ENCODE results near the gene TP53I3.
A peak's percentile ranks its signal among the peaks of the same experiment; 100 is the strongest.
"Not testable (repeated sequence)": the region's sequence is repeated elsewhere in the genome, so short reads cannot be mapped to it uniquely, and the experiment has no call there.

The TP53I3 gene, protein sequence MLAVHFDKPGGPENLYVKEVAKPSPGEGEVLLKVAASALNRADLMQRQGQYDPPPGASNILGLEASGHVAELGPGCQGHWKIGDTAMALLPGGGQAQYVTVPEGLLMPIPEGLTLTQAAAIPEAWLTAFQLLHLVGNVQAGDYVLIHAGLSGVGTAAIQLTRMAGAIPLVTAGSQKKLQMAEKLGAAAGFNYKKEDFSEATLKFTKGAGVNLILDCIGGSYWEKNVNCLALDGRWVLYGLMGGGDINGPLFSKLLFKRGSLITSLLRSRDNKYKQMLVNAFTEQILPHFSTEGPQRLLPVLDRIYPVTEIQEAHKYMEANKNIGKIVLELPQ

DNA sequence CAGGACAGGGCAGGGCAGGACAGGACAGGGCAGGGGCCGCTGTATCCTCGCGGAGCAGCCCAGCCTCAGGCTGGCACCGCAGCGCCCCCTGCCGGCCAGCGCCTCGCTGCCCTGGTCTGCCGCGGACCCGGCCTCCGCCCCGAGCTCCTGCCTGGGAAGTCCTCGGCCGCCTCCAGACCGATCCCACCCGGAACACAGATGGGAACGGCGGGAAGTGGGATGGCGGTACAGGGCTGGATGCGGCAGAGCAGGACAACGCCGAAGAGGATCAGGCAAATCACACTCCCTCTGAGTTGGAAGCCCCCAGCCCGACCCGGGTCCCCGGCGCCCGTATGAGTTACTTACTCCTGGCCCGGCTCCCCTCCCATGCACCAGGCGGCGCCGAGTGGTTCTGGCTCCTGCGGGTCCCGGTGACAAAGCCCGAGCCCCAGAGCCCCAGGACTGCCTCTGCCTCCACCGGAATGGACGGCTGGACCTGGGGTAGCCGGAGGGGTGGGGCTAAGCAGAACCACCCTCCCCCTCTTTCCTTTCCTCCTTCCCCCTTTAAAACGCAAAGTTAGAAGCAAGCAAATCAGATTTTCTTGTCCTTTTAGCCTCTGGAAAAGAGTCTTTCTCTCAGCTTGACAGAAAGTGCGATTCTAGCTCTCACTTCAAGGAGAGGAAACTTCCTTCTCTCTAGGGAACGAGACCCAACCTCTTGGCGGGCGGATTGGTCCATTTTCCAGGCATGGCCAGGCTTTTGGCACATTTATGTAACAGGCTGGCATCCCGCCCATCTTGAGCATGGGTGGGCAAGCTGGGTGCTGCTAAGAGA lies at the start of gene TP53I3:
Gene TP53I3 (minus strand): TSS at position 449 of the 814 bp plus-strand sequence. CDS start 508 bp downstream, outside the sequence.
- peak; percentile 80 for DNase-seq

DNA sequence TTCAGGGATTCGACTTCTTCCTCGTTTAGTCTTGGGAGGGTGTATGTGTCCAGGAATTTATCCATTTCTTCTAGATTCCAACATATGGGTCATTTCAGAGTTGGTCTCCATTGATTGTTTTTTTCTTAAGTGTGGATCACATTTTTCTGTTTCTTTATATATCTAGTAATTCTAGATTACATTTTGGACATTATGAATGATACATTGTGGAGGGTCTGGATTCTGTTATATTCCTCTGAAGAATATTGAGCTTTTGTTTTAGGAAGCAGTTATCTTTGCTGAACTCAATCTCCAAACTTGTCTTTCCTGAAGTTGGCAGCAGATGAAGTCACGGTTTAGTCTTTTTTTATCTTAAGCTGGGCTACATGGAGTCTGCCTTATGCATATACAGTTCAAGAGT lies 47.9 kb upstream of the TP53I3 start:
- DNase-seq = no peak

DNA sequence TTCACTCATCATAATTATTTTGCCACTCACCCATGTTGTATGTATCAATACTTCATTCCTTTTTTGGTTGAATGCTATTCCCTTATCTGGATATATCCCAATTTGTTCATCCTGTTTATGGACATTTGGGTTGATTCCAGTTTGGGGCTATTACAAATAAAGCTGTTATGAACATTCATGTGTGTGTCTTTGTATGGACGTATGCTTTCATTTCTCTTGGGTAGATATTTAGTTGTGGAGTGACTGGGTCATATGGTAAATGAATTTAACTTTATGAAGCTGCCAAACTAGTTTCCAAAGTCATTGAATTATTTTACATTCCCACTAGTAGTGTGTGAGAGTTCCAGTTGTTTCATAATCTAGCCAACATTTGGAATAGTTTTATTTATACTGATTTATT lies 41.3 kb upstream of the TP53I3 start:
- DNase-seq = no peak

DNA sequence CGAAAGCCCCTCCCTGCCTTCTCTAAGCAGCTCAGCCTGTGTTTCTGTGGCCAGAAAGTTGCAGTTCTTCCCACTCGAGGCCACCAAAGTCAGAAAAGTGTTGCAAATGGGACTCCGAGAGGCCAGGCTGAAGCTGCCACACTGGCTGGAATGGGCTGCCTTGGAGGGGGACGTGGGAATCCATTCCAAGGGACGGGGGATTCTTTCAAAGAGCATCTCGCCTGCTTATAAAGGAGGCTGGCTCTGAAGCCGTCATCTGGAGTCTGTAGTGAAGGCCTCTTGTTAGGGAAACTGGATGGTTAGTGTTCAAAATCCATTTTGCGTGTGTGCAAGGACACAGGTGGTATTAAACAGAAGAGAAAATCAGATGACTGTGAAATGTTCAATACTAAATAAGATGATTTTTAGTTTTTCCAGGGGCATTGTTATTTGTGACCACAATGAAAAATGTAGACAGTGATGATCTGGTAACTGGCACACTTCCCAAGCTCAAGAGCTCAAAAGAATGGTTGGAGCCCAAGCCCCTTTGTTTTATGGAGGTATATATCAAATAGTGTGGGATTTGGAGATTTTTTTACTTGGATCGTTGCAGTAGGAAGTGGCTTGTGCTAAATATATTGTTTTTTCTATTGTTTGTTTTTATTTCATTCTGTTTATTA lies 39.4 kb upstream of the TP53I3 start:
- no peak for DNase-seq

DNA sequence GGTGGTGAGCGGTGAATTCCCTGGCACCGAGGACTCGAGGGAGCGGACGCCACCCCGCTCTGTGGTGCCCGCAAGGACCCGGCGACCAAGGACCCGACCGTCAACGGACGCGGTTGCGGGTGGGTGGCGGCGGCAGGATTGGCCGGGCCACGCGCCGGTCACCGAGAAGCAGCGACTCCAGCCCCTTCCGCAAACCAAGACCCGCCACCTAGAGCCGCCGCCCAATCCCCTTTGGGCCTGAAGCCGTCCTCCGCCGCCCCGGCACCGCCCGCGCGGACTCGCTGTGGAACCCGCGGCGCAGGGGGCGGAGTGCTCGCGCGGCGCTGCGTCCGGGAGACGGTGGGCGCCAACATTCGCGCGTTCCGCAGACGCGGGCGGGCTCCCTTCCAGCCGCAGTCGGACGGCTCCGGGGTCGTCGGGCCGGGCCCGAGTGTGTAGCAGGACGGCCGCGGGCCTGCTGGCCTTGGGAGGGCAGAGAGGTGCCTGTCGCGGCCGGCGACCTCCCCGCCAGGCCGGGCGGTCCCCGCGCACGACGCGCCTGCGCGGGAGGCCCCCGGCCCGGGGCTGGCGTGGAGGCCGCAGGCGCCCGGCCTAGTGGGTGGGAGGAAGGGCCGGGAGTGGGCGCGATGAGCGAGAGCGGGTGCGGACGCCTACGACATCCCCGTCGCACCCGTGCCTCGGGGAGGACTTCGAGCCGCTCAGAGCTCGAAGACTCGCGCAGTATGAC lies 38.7 kb upstream of the TP53I3 start, which contains the start of the genes FAM228B and PFN4:
Gene FAM228B (plus strand): TSS at position 275 of the 727 bp plus-strand sequence. CDS start 893 bp downstream, outside the sequence.
Gene PFN4 (minus strand): TSS at position 140 of the 727 bp plus-strand sequence. CDS start 799 bp downstream, outside the sequence.
- DNase-seq = peak; percentile 81

DNA sequence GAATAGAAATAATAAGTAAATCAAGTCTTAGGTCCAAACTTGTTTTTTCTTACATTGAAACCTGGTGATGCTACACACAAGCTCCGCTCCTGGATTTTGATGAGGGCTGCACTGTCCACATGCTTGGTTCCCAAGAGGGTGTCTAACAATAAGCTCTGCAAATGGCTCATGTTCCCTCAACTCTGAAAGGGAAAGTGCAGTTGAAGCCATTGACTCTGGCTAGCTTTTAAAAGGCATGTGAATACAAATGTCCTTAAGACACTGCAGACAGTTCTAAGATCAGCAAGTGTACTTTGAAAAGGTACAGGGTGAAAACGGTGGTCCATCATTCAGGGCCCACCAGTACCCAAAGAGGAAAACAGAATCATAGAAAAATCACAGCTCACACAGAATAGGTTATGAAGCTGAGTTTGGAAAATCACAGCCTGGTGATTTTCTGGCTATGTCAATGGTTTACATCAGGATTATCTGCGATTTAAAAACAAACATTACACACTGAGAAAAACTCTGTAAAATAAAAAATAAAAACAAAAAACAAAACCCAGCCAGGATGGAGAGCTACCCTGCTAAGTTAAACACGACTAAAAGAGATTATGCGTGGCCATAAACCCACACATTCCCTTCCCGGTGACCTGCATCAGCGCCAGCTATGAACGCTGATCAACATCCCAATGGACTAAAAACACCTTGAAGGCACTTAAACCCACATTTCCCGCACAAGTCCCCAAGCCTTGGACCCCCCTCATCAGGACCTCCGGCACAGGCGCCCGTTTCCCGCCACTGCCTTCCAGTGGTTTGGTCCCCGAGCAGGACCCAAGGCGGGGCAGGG lies 37.9 kb upstream of the TP53I3 start:
- DNase-seq = peak; percentile 61

DNA sequence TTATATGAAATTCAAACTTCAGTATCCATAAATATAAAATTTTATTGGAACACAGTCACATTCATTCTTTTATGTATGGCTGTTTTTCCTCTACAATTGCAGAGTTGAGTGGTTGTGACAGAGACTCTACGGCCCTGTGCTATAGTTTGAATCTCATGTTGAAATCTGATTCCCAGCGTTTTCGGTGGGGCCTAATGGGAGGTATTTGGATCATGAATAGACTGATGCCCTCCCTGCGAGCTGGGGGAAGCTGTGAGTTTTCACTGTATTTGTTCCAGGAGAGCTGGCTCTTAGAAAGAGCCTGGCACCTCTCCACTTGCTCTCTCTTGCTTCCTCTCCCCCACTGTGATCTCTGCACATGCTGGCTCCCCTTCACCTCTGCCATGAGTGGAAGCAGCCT lies 36.8 kb upstream of the TP53I3 start:
- DNase-seq = no peak

DNA sequence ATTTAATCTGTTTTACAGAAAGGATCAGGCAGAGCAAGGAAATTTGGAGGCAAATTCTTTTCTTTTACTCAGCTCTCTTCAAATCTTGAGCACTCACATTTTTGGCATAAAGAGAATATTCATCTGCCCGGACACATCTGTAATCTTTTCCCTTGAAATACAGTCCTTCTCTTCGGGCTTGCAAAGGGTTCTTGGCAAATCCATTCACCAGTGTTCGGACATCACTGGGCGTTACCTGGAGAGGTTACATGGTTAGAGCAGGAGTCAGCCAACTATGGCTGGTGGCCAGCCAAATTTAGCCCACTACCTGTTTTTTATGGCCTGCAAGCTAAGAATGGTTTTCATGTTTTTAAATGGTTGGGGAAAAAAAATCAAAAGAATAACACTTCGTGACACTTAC lies 36.4 kb upstream of the TP53I3 start:
- no peak for DNase-seq

DNA sequence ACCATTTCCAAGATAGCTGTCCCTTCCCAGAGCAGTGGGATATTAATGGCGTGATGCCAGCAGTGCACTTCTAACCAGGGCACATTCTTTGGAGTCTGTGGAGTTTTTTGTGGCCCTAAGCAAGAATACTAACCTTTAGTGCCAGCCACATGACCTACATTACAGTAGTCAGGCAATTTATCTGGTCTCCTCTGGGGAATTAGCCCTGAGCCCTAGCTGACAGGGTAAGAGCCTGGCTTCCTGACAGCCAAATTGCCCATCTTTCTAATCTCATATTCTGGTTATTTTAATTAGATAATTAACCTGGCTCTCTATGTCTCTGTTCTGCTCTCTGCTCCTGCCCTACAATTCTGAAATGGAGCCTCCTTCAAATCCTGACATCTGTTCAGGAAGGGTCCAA lies 33.3 kb upstream of the TP53I3 start:
- no peak for DNase-seq

DNA sequence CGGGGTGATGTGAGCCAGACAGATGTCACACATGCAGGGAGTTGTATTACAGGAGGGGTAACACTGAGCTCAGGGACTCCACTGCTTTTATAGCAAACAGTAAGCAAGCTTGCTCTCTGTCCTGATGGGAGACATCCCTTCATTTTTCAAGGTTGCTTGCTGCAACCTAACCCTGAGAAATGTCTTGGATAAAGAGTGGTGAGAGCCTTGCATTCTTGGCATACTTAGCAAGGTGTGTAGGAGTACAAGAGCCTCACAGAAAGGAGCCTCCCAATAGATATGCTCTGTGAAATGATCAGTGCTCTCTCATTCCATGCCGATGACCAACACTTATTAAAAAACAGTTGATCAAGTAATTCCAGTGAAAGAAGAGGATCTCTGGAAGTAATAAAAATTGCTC lies 30.4 kb upstream of the TP53I3 start:
- DNase-seq = no peak

DNA sequence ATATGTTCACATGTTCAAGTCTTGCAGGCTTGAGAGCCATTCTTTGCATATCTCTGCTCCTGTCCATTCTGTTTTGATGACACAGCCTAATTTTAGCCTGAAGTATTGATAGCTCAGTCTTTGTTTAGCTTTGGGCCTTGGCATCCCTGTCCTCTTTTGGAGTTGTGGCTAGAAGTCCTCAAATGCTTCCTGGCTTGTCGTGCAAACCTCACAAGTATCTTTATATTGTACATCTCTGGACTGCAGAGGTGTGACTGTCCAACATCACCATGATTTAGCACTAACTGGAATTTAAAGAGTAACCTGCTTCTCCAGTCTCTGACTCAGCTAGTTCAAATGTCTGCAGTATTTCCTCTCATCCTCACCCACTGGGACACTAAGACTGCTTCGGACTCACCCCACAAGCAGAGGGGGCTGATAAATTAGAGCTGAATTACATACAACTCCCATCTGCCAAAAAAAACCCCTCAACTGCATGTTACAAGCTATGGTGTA lies 26.8 kb upstream of the TP53I3 start:
- no peak for DNase-seq

DNA sequence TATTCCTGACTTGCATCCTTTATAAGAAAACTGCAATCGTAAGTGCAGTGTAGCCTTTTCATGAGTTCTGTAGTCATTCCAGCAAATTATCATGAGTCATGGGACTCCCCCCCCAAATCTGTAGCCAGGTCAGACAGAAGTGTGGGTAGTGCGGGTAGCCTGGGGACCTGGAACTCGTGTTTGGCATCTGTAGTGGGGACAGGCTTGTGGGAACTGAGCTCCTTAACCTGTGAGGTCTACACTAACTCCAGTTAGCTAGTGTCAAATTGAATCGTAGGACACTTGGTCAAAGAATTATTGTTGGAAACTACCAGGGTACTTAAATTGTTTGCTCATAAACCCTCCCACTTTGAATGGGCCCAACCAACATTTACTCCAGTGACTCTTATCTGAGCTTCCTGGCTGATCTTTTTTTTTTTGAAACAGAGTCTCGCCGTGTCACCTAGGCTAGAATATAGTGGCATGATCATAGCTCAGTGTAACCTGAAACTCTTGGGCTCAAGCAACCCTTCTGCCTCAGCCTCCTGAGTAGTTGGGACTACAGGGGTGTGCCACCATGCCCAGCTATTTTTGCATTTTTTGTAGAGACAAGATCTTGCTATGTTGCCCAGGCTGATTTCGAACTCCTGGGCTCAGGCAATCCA lies 26.1 kb upstream of the TP53I3 start:
- no peak for DNase-seq

DNA sequence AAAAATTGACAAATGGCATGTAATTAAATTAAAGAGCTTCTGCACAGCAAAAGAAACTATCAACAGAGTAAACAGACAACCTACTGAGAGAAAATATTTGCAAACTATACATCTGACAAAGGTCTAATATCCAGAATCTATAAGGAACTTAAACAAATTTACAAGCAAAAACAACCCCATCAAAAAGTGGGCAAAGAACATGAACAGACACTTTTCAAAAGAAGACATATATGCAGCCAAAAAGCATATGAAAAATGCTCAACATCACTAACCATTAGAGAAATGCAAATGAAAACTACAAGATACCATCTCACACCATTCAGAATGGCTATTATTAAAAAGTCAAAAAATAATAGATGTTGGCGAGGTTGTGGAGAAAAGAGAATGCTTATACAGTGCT lies 24.8 kb upstream of the TP53I3 start:
- not testable (repeated sequence) for DNase-seq

DNA sequence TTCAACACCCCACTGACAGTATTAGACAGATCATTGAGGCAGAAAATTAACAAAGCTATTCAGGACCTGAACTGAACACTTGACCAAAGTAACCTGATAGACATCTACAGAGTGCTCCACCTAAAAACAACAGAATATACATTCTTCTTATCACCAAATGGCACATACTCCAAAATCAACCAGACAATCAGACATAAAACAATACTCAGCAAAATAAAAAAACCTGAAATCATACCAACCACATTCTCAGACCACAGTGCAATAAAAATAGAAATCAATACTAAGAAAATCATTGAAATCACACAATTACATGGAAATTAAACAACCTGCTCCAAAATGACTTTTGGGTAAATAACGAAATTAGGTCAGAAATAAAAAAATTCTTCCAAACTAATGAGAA lies 22.7 kb upstream of the TP53I3 start:
- no peak for DNase-seq

DNA sequence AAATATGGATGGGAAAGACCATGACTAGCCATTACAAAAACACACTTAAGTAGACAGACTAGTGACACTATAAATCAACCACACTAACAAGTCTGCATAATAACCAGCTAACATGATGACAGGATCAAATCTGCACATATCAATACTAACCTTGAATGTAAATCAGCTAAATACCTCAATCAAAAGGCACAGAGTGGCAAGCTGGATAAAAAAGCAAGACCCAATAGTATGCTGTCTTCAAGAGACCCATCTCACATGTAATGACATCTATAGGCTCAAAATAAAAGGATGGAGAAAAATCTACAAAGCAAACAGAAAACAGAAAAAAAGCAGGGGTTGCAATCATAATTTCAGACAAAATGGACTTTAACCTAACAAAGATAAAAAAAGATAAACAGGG lies 22.2 kb upstream of the TP53I3 start:
- no peak for DNase-seq

DNA sequence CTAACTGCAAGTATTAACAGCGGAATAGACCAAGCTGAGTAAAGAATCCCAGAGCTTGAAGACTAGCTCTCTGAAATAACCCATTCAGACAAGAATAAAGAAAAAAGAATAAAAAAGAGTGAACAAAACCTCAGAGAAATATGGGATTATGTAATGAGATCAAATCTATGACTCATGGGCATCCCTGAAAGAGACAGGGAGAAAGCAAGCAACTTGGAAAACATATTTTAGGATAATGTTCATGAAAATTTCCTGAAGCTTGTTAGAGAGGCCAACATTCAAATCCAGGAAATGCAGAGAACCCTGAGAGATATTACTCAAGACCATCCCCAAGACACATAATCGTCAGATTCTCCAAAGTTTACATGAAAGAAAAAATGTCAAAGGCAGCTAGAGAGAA lies 21.2 kb upstream of the TP53I3 start:
- no peak for DNase-seq

DNA sequence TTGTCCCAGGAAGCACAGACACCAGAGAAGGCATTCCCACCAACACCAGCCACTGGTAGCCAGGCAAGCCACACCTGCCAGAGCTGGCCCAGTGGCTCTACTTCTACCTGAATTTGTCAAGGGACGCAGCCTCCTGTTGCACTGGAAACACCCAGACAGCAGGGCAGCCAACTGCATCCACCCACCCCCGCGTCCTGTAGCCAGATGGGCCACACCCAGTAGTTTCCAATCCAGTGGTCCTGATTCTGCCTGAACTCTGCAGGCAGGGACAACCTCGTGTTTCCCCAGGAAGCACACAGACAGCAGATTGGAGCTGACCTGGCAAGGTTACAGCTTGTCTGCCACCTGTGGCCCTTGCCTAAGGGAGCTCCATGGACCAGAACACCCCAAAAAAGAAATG lies 20.3 kb upstream of the TP53I3 start:
- DNase-seq = no peak

DNA sequence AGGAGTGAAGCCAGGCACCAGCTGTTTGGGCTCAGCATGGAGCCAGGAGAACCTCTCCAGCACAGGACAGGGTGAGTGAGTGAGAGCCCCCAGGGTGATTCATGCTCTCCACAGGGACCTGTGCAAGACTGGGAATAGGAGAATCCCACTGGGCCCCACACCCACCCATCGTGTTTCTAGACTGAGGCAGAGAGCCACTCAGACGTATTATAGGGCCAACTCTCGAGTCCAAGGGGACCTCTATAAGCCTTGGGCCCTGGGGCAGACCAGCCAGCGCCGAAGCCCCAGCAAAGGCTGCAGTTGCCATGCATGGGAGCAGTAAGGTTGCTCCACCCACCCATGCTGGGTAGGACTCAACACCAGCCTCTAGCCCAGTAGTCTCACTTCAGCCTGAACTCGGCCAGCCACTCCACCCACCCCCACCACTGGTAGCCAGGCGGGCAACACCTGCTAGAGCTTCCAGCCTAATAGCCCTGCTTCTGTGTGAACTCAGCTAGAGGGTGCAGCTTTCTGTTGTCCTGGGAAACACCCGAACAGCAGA lies 19.5 kb upstream of the TP53I3 start:
- no peak for DNase-seq

DNA sequence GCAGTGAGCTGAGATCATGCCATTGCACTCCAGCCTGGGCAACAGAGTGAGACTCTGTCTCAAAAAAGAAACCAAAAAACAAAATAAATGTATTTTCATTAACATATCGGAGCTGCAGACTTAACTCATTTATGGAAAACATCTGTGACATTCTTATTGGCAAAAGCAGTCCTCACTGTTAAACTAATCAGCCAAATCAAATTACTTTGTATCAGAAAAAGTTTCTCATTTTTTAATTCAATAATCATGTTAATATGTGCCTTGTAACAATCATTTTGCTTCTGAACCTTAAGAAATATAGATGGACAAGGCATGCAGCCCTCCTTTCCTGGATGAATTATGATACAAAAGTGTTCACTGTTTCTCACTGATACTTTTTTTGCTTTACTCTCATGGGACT lies 18.0 kb upstream of the TP53I3 start:
- no peak for DNase-seq

DNA sequence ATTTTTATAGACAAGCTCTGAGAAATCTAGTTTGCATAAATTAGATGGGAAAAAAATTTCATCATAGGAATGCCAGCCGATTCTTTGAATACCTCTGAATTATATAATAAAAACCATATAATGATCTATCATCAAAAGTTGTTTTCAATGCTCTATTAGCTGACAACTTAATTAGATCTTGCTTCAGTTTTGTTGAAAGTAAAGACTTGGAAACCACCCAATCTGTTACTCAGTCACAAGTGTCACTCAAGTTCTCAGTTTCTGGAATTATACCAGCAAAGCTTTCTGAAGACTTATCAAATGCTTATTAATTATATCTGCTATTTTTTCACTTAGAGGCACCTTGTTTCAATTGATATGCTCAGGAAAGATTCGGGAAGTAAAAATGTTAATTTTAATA lies 17.4 kb upstream of the TP53I3 start:
- no peak for DNase-seq

DNA sequence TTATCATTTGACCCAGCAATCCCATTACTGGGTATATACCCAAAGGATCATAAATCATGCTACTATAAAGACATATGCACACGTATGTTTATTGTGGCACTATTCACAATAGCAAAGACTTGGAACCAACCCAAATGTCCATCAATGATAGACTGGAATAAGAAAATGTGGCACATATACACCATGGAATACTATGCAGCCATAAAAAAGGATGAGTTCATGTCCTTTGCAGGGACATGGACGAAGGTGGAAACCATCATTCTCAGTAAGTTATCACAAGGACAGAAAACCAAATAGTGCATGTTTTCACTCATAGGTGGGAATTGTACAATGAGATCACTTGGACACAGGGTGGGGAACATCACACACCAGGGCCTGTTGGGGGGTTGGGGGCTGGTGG lies 16.1 kb upstream of the TP53I3 start:
- not testable (repeated sequence) for DNase-seq
